Ovary (tissue), 3 donors: Measurements from ENCODE around the gene EFCAB14.

Source experiments
- POLR2A ChIP-seq: fragments of 450-650 bp; IDR thresholded peaks from one replicate; pipeline ENCODE4 v1.6.1; 2017; ENCODE audit warnings: antibody characterized with exemption, mild to moderate bottlenecking, moderate library complexity
- TF ChIP-seq, protein P1 (sequence below), 3 donors: fragments of 450-650 bp in 2 of 3; fragments of 200-600 bp in 1 of 3; IDR thresholded peaks; one replicate each; pipeline versions ENCODE4 v1.5.1 to v1.8.0; 2016 to 2022; ENCODE audit warnings: antibody characterized with exemption in 3 of 3, mild to moderate bottlenecking in 1 of 3
- donor health status: DM: no; HTN: no; CAD: no.

DNA sequence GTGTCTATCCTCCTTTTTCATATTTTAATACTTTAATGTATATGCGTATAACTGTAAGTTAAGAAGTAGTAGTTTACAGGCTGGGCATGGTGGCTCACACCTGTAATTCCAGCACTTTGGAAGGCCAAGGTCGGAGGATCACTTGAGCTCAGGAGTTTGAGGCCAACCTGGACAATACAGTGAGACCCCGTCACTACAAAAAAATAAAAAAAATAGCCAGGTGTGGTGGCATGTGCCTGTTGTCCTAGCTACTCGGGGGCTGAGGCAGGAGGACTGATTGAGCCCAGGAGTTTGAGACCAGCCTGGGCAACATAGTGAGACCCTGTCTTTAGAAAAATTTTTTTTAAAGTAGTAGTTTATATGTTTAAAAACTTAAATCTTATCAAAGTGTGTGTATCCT is 73.1 kb downstream of the EFCAB14 start:
- TF ChIP-seq, protein P1, sequence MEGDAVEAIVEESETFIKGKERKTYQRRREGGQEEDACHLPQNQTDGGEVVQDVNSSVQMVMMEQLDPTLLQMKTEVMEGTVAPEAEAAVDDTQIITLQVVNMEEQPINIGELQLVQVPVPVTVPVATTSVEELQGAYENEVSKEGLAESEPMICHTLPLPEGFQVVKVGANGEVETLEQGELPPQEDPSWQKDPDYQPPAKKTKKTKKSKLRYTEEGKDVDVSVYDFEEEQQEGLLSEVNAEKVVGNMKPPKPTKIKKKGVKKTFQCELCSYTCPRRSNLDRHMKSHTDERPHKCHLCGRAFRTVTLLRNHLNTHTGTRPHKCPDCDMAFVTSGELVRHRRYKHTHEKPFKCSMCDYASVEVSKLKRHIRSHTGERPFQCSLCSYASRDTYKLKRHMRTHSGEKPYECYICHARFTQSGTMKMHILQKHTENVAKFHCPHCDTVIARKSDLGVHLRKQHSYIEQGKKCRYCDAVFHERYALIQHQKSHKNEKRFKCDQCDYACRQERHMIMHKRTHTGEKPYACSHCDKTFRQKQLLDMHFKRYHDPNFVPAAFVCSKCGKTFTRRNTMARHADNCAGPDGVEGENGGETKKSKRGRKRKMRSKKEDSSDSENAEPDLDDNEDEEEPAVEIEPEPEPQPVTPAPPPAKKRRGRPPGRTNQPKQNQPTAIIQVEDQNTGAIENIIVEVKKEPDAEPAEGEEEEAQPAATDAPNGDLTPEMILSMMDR (IDR thresholded peaks at IDR 0.05): no peak
- TF ChIP-seq POLR2A: no peak
